Activated naive CD4-positive, alpha-beta T cell treated with anti-CD3 and anti-CD28 coated beads for 36 hours (primary cell): Measurements from ENCODE around the gene ANKFY1. TPM values are rescaled to one million over a fixed set of nuclear protein-coding genes. Genes with fewer than 3 reads are reported as not detected.

Source experiments
- CTCF ChIA-PET: fragments of 350-600 bp; sonication (Branson Sonifier 250); formaldehyde crosslinking; loops from one replicate; lab custom pipeline; 2021; ENCODE audit warnings: antibody characterized with exemption; lab: Charles Lee
- DNase-seq: peaks from one replicate; pipeline ENCODE4 v3.0.0-alpha.2; 2020
- H3K27ac Mint-ChIP-seq: one replicate; pipeline ENCODE4 v1.8.0; 2021; ENCODE audit warnings: mild to moderate bottlenecking, mixed read lengths
- H3K27me3 Mint-ChIP-seq: one replicate; pipeline ENCODE4 v1.8.0; 2021; ENCODE audit warnings: low read depth, mixed read lengths
- H3K36me3 Mint-ChIP-seq: one replicate; pipeline ENCODE4 v1.8.0; 2021; ENCODE audit warnings: low read depth, mixed read lengths
- H3K4me1 Mint-ChIP-seq: one replicate; pipeline ENCODE4 v1.8.0; 2021; ENCODE audit warnings: low read depth, mixed read lengths
- H3K4me3 Mint-ChIP-seq: one replicate; pipeline ENCODE4 v1.8.0; 2021; ENCODE audit warnings: mild to moderate bottlenecking, moderate library complexity, mixed read lengths
- H3K9me3 Mint-ChIP-seq: one replicate; pipeline ENCODE4 v1.8.0; 2021; ENCODE audit warnings: mixed read lengths
- intact Hi-C: fragments of 100-400 bp; cut with micrococcal nuclease; formaldehyde crosslinking; loops from one replicate; pipeline ENCODE4 v1.15.1; 2023
- total RNA-seq, 2 experiments: library from RNA; stranded (reverse); gene quantifications; one replicate each; pipeline ENCODE4 v1.2.3, GENCODE V29; 2021

ANKFY1 gene
- total RNA-seq, 2 experiments from 2014 or later: 36.6 to 37.4 TPM

GRCh38 chr17:4287710-4288109 is 23.9 kb upstream of the ANKFY1 start:
- H3K4me3 Mint-ChIP-seq: no peak overlapping the region
- H3K27ac Mint-ChIP-seq: no peak overlapping the region
- intact Hi-C loops: no loop called here
- no peak for DNase-seq
- H3K36me3 Mint-ChIP-seq: peaks cover 2% of the 10 kb centered on the region
- H3K9me3 Mint-ChIP-seq: no peaks in the 10 kb centered on the region
- no peaks in the 10 kb centered on the region for H3K27me3 Mint-ChIP-seq
- CTCF ChIA-PET: interaction anchor here (0.9 to 1.5 kb wide), 2 partner anchors 13 to 19 kb away, joined by 3 to 6 read pairs; no protein-coding TSS in a partner anchor
- H3K4me1 Mint-ChIP-seq: no peaks in the 10 kb centered on the region

GRCh38 chr17:4276514-4276913 is 12.7 kb upstream of the ANKFY1 start:
- H3K27ac Mint-ChIP-seq: no peak overlapping the region
- intact Hi-C loops: no loop called here

GRCh38 chr17:4272972-4273368 is 9.2 kb upstream of the ANKFY1 start:
- H3K9me3 Mint-ChIP-seq: no peaks in the 10 kb centered on the region
- H3K27ac Mint-ChIP-seq: peak overlapping the region; percentile 20
- no peaks in the 10 kb centered on the region for H3K36me3 Mint-ChIP-seq
- CTCF ChIA-PET: interaction anchor here (0.9 kb wide), 1 partner anchor 143 kb away, joined by 3 read pairs; no protein-coding TSS in a partner anchor
- no peak overlapping the region for H3K4me3 Mint-ChIP-seq
- DNase-seq: no peak
- intact Hi-C loops: no loop called here
- H3K27me3 Mint-ChIP-seq: no peaks in the 10 kb centered on the region
- no peaks in the 10 kb centered on the region for H3K4me1 Mint-ChIP-seq

More at GRCh38 chr17:4276514-4276913, 12.7 kb upstream of the ANKFY1 start:
- Mint-ChIP-seq H3K4me1 (no peaks in the 10 kb centered on the region), H3K9me3 (no peaks in the 10 kb centered on the region), H3K4me3 (no peak overlapping the region), H3K27me3 (no peaks in the 10 kb centered on the region), H3K36me3 (peaks cover 5% of the 10 kb centered on the region)
- no peak for DNase-seq
- CTCF ChIA-PET: no interaction called here

- Mint-ChIP-seq H3K9me3 (no peaks in the 10 kb centered on the region), H3K27ac (peak overlapping the region; percentile 20), H3K36me3 (no peaks in the 10 kb centered on the region), H3K4me1 (no peaks in the 10 kb centered on the region), H3K4me3 (no peak overlapping the region), H3K27me3 (no peaks in the 10 kb centered on the region)
- CTCF ChIA-PET: interaction anchor here (0.9 kb wide), 1 partner anchor 143 kb away, joined by 3 read pairs; no protein-coding TSS in a partner anchor
- intact Hi-C loops: no loop called here
- DNase-seq: no peak
Observed at GRCh38 chr17:4272213-4272971, 8.6 kb upstream of the ANKFY1 start.

GRCh38 chr17:4270736-4271135 is 7.0 kb upstream of the ANKFY1 start:
- CTCF ChIA-PET: interaction anchor here (0.5 kb wide), 1 partner anchor 102 kb away, joined by 5 read pairs; no protein-coding TSS in a partner anchor
- Mint-ChIP-seq H3K27me3 (no peaks in the 10 kb centered on the region), H3K9me3 (no peaks in the 10 kb centered on the region), H3K4me3 (no peak overlapping the region), H3K36me3 (no peaks in the 10 kb centered on the region), H3K4me1 (no peaks in the 10 kb centered on the region), H3K27ac (no peak overlapping the region)
- intact Hi-C loops: no loop called here
- no peak for DNase-seq

GRCh38 chr17:4269915-4270314 is 6.1 kb upstream of the ANKFY1 start:
- Mint-ChIP-seq H3K9me3 (no peaks in the 10 kb centered on the region), H3K27me3 (no peaks in the 10 kb centered on the region), H3K4me1 (peaks cover 2% of the 10 kb centered on the region), H3K4me3 (no peak overlapping the region), H3K27ac (no peak overlapping the region), H3K36me3 (no peaks in the 10 kb centered on the region)
- CTCF ChIA-PET: interaction anchor here (0.6 kb wide), 1 partner anchor 13 kb away, joined by 3 read pairs; no protein-coding TSS in a partner anchor
- DNase-seq: no peak
- intact Hi-C loops: no loop called here

- CTCF ChIA-PET: no interaction called here
- no peaks in the 10 kb centered on the region for H3K9me3 Mint-ChIP-seq
- intact Hi-C loops: no loop called here
- no peak overlapping the region for H3K4me3 Mint-ChIP-seq
- H3K27me3 Mint-ChIP-seq: no peaks in the 10 kb centered on the region
- no peak for DNase-seq
- peaks cover 1% of the 10 kb centered on the region for H3K36me3 Mint-ChIP-seq
- no peak overlapping the region for H3K27ac Mint-ChIP-seq
- H3K4me1 Mint-ChIP-seq: peaks cover 19% of the 10 kb centered on the region
Observed at GRCh38 chr17:4267402-4267801, 3.6 kb upstream of the ANKFY1 start.

- intact Hi-C loops: no loop called here
- H3K27ac Mint-ChIP-seq: no peak overlapping the region
- peaks cover 28% of the 10 kb centered on the region for H3K4me1 Mint-ChIP-seq
- H3K9me3 Mint-ChIP-seq: no peaks in the 10 kb centered on the region
- no peaks in the 10 kb centered on the region for H3K27me3 Mint-ChIP-seq
- no peak overlapping the region for H3K4me3 Mint-ChIP-seq
- H3K36me3 Mint-ChIP-seq: peaks cover 5% of the 10 kb centered on the region
- CTCF ChIA-PET: no interaction called here
- no peak for DNase-seq
Observed at GRCh38 chr17:4266550-4266949, 2.8 kb upstream of the ANKFY1 start.

- H3K27me3 Mint-ChIP-seq: no peaks in the 10 kb centered on the region
- no peak for DNase-seq
- intact Hi-C loops: loop anchor here (1.0 to 5.0 kb wide), 2 partner anchors 45 to 104 kb away; partner anchors contain the start of gene UBE2G1
- peak overlapping the region; percentile 89 for H3K4me3 Mint-ChIP-seq
- H3K9me3 Mint-ChIP-seq: peaks cover 9% of the 10 kb centered on the region
- H3K27ac Mint-ChIP-seq: no peak overlapping the region
- CTCF ChIA-PET: no interaction called here
- peaks cover 20% of the 10 kb centered on the region for H3K36me3 Mint-ChIP-seq
- peaks cover 37% of the 10 kb centered on the region for H3K4me1 Mint-ChIP-seq
Observed at GRCh38 chr17:4262703-4263102, 1.1 kb downstream of the ANKFY1 start.

- H3K27ac Mint-ChIP-seq: no peak overlapping the region
- peaks cover 9% of the 10 kb centered on the region for H3K9me3 Mint-ChIP-seq
- intact Hi-C loops: loop anchor here (5.0 kb wide), 1 partner anchor 44 kb away; no protein-coding TSS in a partner anchor
- H3K36me3 Mint-ChIP-seq: peaks cover 27% of the 10 kb centered on the region
- H3K27me3 Mint-ChIP-seq: no peaks in the 10 kb centered on the region
- peaks cover 49% of the 10 kb centered on the region for H3K4me1 Mint-ChIP-seq
- H3K4me3 Mint-ChIP-seq: peak overlapping the region; percentile 20
- CTCF ChIA-PET: interaction anchor here (0.9 to 1.8 kb wide), 2 partner anchors 14 to 51 kb away, joined by 3 to 5 read pairs; no protein-coding TSS in a partner anchor
- DNase-seq: no peak
Observed at GRCh38 chr17:4261452-4261851, 2.3 kb downstream of the ANKFY1 start.

GRCh38 chr17:4258867-4259266 is 4.9 kb downstream of the ANKFY1 start:
- H3K27ac Mint-ChIP-seq: no peak overlapping the region
- H3K27me3 Mint-ChIP-seq: no peaks in the 10 kb centered on the region
- peaks cover 31% of the 10 kb centered on the region for H3K36me3 Mint-ChIP-seq
- CTCF ChIA-PET: interaction anchor here (0.6 to 1.1 kb wide), 3 partner anchors 18 to 146 kb away, joined by 3 read pairs; no protein-coding TSS in a partner anchor
- H3K9me3 Mint-ChIP-seq: peaks cover 9% of the 10 kb centered on the region
- no peak for DNase-seq
- peaks cover 45% of the 10 kb centered on the region for H3K4me1 Mint-ChIP-seq
- H3K4me3 Mint-ChIP-seq: no peak overlapping the region
- intact Hi-C loops: no loop called here

GRCh38 chr17:4256952-4257351 is 6.8 kb downstream of the ANKFY1 start:
- Mint-ChIP-seq H3K36me3 (peaks cover 30% of the 10 kb centered on the region), H3K27ac (no peak overlapping the region), H3K4me3 (no peak overlapping the region), H3K9me3 (peaks cover 9% of the 10 kb centered on the region), H3K27me3 (no peaks in the 10 kb centered on the region), H3K4me1 (peaks cover 40% of the 10 kb centered on the region)
- CTCF ChIA-PET: interaction anchor here (0.6 to 1.5 kb wide), 4 partner anchors 12 to 50 kb away, joined by 3 read pairs; no protein-coding TSS in a partner anchor
- intact Hi-C loops: no loop called here
- DNase-seq: no peak
